ENCODE results near the gene USP25.

USP25 gene

DNA sequence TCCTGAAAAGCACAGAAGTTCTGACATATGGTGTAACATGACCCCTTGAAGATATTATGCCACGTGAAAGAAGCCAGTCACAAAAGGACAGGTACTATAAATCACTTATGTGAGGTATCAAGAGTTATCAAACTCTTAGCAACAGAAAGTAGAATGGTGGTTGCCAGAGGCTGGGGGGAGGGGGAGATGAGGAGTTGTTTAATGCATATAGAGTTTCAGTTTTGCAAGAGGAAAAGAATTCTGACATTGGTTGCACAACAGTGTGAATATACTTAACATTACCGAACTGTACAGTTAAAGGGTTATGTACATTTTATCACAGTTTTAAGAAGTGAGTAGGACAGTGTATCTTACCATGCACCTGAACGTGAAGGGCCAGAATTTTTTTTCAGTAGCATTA is 80.0 kb downstream of the USP25 start:
- DNase-seq (ENCODE audit: low read depth), result no peak

DNA sequence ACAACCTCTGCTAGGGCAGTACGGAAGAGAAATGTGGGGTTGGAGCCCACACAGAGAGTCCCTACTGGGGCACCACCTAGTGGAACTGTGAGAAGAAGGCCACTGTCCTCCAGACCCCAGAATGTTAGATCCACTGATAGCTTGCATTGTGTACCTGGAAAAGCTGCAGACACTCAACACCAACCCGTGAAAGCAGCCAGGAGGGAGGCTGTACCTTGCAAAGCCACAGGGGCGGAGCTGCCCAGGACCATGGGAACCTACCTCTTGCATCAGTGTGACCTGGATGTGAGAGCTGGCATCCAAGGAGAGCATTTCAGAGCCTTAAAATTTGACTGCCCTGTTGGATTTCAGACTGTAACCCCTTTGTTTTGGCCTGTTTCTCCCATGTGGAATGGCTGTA is 85.5 kb downstream of the USP25 start:
- no peak for DNase-seq (ENCODE audit: low read depth)

DNA sequence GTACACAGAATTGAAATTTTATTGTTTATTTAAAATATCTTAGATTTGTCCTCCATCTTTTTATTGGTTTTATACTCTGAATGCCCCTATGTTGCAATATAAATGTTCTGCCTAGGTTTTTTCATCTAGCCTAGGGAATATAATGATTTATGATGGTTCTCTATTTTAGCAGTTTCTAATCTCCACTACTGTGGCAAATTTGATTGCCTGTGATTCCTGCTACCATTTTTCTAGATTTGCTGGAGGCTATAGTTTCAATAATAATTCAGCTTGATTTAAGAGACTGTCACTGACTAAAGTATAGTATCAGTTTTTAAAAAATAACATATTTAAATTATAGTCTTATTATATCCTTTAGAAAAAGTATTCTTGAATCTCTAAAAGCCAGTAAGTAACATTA is 90.5 kb downstream of the USP25 start:
- DNase-seq (ENCODE audit: low read depth), result no peak

DNA sequence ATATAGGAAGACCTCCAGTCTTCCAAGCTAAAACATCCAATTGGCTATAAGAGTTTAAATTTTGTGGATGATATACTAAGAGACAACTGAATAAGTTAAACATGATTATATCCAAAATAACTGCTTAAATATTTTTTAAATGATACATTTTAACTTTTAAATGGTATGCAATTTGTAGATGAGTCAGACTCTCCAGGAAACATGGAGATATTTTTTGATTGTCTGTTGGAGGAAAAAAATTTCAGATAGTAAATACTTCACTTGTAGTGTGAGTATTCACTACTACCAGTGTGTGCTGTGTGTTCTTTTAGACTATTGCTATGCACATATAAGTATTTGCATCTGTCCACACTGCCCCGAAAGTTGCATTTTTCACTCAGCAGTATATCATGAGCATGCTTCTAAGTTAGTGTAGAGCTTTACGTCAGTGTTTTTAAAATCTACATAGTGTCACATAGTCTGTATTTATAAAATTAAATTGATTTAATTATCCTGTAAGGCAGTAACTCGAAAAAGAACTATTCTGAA is 91.1 kb downstream of the USP25 start:
- no peak for DNase-seq (ENCODE audit: low read depth)

DNA sequence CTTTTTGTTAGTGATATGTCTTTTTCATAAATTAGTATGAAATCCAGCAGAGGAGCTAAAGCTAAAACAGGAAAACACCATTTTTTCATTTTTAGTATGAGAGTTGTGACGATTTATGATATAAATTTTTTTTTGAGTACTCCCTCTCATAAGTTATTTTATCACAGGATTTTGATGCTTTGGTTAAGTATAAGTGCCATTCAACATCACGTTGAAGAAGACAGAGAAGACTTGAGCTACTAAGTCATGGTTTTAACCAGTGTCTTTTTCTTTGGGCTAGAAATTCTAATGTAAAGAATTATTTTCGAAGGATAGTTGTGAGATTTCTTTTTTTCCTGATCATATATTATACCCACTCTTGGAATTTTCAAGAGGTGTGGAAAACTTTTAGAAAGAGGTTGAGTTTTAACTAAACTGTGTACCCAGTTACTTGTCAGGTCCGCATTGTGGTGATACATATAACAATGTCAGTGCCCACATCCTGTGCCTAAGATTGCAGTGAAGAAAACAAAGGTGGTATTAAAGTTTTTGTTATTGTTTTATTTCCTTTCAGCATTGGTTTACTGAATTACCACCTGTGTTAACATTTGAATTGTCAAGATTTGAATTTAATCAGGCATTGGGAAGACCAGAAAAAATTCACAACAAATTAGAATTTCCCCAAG is 93.8 kb downstream of the USP25 start:
- no peak for DNase-seq (ENCODE audit: low read depth)

DNA sequence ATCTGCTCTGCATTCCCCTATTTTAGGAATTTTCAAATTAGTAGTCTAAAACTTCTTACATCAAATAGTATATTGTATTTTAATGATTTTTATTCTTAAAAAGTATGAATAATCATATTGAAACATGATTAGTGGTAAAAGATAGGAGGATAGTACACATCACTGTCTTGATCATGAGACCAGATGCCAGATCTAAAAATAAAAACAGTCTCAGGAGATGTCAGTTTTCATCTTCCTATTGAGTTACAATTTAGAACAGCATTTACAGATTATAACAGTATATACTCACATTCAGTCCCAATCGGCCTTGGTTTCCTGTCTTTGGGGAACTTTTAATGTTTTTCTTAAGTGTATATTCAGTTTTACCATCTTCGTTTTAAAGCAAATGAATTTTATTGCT is 95.9 kb downstream of the USP25 start:
- no peak for DNase-seq (ENCODE audit: low read depth)

DNA sequence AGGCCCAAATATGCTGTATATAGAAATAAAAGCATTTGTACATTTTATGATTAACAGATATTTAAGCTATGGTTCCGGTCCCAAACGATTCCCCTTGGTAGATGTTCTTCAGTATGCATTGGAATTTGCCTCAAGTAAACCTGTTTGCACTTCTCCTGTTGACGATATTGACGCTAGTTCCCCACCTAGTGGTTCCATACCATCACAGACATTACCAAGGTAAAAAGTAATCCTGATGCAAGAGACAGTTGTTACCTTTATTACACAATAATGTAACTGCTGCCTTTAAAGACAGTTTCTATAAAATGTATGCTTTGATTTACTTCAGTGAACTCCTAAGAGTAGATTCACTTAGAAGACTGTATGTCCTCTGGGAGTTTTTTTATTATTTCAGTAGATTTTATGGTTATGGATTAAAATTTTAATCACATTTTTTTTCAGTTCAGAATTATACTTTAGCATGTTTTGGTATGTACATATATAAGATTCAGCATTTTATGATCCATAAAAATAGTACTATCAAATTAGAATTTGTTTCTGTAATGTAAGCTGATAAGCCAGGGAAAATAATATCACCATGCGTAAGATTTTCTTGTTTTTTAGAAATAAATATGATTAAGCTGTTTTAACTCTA is 96.5 kb downstream of the USP25 start:
- no peak for DNase-seq (ENCODE audit: low read depth)

DNA sequence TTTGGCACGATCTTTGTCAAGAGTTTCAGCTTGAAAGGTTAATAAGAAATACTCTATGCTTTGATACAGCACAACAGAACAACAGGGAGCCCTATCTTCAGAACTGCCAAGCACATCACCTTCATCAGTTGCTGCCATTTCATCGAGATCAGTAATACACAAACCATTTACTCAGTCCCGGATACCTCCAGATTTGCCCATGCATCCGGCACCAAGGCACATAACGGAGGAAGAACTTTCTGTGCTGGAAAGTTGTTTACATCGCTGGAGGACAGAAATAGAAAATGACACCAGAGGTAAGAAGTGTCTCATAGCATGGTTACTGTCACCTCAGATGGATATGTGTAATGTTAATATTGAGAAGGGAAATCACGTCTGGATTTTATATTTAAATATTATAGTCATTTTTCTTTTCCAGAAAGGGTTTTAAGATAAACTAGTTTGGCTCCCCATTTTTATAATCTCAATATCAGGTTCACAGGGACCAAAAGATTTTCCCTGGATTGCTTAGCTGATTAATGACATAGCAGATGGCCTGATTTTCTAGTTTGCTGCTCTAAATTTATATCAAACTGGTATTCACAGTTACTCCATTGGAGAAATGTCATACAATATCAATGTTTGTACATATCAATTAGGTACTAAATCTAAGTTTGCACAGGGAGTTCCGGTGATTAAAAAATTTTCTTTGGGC is 97.3 kb downstream of the USP25 start:
- DNase-seq (ENCODE audit: low read depth), result no peak

DNA sequence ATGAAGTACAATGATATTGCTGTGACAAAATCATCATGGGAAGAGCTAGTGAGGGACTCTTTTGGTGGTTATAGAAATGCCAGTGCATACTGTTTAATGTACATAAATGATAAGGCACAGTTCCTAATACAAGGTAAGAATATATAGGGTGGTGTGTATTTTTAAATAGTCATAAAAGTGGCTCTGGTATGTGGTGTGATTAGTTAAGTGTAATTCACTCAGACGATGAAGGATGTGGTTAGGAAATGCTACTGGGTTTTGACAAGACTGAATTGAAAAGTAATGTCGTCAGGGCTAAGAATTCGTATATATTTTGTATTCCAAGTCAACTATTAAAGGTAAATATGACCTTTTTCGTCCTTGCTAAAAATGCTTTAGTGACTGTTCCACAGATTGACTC is 101.7 kb downstream of the USP25 start:
- DNase-seq (ENCODE audit: low read depth), result no peak

DNA sequence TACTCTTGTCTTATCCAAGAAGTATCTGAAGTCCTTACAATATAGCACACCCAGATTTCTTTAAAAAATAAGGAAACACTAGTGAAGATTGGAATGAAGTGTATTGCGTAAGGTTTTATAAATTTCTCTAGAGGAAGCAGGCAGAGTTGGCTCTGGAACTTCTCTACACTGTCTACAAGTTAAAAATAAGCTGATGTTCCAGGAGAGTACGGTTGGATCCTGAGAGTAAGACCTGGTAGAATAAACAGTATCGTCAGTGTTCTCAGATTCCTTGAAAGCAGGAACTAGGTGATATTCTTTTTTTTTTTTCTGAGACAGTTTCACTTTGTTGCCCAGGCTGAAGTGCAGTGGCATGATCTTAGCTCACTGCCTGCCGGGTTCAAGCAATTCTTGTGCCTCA is 107.9 kb downstream of the USP25 start:
- no peak for DNase-seq (ENCODE audit: low read depth)

DNA sequence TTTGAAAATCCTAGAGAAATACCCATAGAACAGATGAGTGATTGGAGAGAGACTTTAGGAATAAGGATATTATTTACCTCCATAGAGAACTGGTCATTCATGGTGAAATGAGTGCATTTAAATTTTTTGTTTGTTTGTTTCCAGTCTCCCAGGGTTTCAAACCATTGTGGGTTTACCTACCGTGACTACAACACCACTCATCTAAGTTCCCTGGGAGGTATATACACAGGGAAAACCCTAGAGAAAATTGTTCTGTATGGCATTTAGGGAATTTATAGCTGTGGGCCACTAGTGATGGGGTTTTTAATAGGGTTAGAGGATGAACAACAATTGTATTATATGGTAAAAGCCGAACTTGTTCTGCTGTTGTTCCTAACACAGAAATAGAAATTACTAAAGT is 109.2 kb downstream of the USP25 start:
- DNase-seq (ENCODE audit: low read depth), result no peak

DNA sequence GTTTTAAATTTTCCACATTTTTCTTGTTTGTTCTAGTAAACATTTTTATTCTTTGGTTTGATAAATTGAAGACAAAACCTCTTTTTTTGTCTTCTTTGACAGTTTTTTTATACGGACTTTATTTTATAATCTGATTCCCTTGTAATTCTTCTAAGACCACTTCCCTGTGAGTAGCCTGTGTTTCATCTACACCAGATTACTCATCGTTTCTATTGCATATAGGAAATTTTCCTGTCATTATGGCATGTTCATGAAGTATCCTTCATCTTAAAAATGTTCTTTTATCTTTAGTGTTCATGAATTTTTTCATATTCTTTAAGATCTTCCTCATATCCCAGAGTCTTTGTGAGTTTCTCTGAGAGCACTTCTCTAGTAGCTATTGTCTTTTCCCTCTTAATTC is 109.8 kb downstream of the USP25 start:
- DNase-seq (ENCODE audit: low read depth), result no peak

DNA sequence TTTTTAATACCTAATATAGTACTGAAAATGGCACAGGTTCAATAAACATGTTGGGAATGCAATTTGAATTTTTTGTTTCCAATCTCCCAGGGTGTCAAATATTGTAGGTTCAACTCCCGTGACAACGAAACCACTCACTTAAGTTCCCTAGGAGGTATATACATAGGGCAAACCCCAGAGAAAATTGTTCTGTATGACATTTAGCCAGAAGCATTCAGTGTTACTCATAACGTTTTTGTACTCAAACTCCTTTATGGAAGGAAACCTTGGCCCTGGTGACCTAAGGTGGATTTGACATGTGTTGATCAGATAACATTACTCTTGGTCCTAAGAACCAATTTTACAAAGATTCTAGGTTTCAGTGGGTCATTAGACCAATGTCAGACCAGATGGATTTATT is 110.6 kb downstream of the USP25 start:
- DNase-seq (ENCODE audit: low read depth), result no peak

DNA sequence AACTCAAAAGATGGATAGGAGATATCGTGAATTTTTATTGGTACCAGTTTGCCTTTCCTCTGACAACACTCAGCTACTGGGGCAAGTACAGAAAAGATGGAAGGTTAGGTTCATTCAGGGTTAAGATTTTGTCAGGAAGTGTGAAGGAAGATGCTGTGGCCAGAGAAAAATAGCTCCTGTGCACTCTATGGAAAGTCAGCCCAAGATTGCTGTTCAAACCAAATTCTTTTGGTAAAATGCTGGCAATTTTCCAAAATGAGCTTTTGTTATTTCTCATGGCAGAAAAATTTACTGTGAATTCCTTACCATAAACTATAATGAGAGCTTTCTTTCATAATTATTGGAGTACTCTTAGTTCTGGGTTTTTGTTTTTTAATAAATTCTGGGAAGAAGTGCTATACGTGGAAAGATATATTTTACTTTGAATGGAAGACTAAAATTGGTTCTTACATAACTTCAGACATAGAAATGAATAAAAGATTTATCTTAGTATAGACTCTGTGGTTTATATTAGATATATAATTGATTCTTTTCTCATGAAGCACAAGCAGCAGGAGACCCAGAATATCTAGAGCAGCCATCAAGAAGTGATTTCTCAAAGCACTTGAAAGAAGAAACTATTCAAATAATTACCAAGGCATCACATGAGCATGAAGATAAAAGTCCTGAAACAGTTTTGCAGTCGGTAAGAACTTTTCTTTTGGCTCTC is 112.2 kb downstream of the USP25 start:
- DNase-seq (ENCODE audit: low read depth), result no peak

DNA sequence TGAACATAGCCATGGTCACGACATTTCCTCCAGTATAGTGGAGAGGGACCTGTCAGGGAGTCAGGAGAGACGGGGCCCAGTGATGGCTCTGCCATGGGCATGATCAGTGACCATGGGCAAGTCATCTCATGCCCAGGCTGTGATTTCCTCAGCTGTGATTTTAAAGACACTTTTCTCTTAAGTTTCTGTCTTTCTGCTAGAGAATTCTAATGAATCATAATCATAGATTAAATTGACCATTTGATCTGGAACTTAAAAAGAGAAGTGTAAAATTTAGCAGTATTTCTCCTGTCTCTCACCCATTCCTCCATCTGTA is 112.7 kb downstream of the USP25 start:
- DNase-seq (ENCODE audit: low read depth), result no peak

DNA sequence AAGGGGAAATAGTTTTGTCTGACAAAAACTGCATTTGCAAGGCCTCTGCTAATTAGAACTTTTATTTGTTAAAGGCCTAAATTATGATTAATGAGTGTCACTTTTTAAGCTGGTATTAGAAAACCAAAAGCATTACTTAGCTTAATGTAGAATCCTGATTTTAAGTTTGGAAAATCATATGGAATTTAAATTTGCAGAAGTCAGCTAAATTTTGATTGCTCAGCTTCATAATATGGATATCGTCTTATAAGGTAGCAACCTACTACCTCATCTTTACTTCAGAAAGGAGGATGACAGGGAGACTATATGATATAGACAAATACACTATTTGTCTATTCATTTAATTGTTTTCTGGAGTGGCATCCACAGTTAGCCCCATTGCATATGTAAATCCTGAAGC is 114.0 kb downstream of the USP25 start:
- DNase-seq (ENCODE audit: low read depth), result no peak

DNA sequence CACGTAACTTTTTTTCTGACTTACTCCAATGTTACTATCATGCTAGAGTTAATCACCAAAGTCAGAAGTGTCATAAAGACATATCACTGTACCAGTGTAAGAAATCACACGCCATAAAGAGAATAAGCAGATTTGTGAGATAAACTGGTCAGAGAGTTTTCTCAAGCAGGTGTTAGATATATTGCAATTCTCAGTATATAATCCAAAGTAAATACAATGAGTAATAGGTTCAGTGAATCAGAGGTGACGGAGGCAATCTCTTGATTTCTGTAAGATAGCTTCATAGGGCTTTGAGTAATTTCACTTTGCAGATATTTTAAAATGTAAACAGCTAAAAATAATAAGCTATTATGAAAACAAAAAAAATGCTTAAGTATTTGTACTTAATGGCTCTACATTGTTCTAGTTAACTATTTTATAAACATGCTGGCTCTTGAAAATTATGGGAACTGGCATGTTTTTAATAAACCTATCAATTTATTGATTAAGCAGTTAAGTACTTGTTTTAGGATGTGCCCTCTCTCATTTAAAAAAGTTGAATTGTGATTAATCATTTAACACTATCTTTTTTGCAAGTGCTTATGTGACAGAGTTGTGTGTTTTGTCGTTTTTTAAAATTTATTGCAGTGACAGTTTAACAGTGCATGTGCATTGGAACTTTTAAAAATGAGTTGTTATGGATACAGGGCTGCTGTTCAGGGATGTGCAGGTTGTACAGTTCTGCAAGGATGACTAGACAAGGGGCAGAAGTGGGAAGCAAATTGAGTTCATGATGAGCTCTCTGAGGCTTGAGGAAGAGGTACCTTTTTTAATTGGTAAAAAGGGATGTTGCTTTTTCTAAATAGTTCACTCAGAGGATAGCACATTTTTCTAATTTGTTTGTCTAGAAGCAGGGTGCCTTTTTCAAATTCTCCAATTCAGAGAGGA is 119.1 kb downstream of the USP25 start:
- DNase-seq (ENCODE audit: low read depth), result no peak

DNA sequence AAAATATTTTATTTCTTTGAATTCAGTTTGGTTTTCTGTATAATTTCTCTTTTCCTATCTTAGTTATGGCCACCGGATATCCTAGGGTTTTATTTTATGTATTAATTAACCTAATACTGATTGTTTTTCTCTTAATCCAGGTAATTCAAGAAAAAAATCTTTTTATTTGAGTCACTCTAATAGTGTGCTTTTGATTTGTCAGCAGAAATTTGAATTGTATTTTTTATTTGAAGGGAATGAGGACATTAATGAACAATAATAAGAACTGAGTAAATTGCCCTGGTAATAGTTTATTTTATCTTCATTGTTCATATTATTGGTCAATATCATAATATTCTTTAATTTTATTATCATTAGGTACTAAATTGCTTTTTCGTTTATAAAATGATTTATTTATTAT is 120.1 kb downstream of the USP25 start:
- no peak for DNase-seq (ENCODE audit: low read depth)

DNA sequence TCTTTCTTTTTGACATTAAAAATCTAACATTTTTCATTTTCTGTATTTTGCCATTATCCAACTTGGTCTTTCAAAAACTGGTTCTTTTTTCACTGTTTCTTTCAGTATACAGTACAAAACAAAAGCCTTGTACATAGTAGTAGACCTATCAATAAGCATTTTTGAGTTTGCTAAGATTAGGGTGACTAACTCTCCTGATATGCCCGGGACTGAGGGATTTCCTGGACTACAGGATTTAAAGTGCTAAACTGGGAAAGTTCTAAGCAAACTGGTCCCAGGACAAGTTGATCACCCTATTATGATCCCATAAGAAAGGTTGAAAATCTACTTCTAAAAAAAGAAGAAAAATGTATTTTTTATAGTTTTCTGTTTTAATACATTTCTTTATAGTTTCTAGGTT is 120.9 kb downstream of the USP25 start:
- DNase-seq (ENCODE audit: low read depth), result no peak

DNA sequence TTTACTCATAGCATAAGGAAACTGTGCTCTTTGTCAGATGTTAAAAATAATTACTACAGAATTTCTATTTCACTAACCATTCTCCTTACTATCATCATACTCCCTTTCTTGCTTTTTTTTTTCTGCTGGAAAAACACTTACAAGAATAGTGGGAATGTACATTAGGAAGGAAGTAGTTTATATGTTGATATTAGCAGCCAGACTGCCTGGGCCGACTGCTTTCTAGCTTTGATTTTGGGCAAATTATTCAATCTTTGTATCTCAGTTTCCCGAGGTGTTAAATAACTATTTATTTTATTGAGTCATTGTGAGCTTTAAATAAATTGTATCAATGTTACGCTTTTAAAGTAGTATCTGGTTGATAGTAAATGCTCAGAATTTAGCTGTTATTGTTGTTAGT is 122.4 kb downstream of the USP25 start:
- no peak for DNase-seq (ENCODE audit: low read depth)

DNA sequence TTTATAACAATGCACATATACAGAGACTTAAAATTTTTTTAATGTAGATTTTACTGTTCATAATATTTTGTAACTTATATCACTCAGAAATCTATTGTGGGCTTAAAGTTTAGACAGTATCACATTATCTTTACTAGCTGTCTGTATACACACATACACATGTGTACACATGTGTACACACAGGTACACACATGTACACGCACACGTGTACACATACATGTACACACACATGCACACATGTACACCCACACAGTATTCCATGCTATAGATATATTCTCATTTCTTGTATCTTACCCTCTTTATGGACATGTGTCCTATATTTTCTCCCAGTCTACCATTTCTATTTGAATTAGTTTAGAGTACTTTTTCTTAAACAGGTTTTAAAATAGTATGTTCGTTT is 123.3 kb downstream of the USP25 start:
- no peak for DNase-seq (ENCODE audit: low read depth)

DNA sequence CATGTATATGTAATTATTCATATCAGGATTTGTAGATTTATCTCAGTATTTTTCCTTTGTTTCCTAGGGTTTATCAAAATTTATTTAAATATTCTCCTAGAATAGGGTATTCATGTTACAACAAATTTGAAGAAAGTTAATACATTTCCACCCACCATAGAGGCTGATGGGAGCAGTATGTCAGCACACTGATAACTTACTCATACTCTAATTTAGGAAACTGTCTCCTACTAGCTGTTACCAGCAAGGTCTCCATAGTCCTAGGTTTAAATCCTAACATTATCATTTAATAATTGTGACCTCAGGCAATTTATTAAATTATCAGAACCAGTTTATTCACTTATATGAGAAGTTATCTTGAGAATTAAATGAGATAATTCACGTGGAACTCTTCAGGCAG is 127.0 kb downstream of the USP25 start:
- DNase-seq (ENCODE audit: low read depth), result no peak

All from T-helper 22 cell (primary cell).